Chondrocyte (in vitro differentiated cells): ENCODE data around the gene SVEP1. TPM values are rescaled to one million over a fixed set of nuclear protein-coding genes. Genes with fewer than 3 reads are reported as not detected.

Source experiments
- DNase-seq: peaks from one replicate; pipeline ENCODE4 v3.0.0; 2021; ENCODE audit warnings: mixed read lengths, low spot score
- H3K27ac Mint-ChIP-seq: one replicate; pipeline ENCODE4 v1.8.0; 2021; ENCODE audit warnings: mild to moderate bottlenecking, moderate library complexity, mixed read lengths; ENCODE audit not compliant: unreplicated experiment
- H3K27me3 Mint-ChIP-seq: 2 replicates; pipeline ENCODE4 v1.8.0; 2021; ENCODE audit warnings: low read depth, mixed read lengths
- H3K36me3 Mint-ChIP-seq: 2 replicates; pipeline ENCODE4 v1.8.0; 2021; ENCODE audit warnings: low read depth, mixed read lengths
- H3K4me1 Mint-ChIP-seq: 2 replicates; pipeline ENCODE4 v1.8.0; 2021; ENCODE audit warnings: low read depth, mild to moderate bottlenecking, mixed read lengths
- H3K4me3 Mint-ChIP-seq: one replicate; pipeline ENCODE4 v1.8.0; 2021; ENCODE audit warnings: mild to moderate bottlenecking, moderate library complexity, mixed read lengths; ENCODE audit not compliant: unreplicated experiment
- H3K9me3 Mint-ChIP-seq: 2 replicates; pipeline ENCODE4 v1.8.0; 2021; ENCODE audit warnings: low read depth, mixed read lengths
- total RNA-seq: library from RNA; stranded (reverse); gene quantifications from 3 replicates; pipeline ENCODE4 v1.2.1, GENCODE V29; 2021
- TF ChIP-seq, protein P1 (sequence below): fragments of 200-600 bp; sonication (generic); IDR thresholded peaks from 2 replicates; pipeline ENCODE4 v1.5.0; 2021; ENCODE audit warnings: antibody characterized with exemption, mild to moderate bottlenecking, moderate library complexity

Gene SVEP1
- total RNA-seq, 1 donor from 2014 or later: 0.72 TPM

DNA sequence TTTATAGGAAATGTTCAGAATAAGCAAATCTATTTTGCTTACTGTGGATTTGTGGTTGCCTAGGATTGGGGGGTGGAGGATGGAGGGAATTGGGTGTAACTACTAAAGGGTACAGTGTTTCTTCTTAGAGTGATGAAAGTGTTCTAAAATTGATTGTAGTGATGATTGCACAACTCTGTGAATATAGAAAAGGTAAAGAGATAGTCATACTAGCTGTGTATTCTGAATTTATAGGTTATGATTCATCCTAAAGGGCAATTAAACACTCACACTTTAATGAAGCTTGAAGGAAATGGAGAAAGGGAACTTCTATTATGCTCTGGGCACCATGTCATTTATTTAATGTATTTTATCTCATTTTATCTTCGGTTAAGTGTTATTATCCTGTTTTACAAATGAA is 251.8 kb downstream of the SVEP1 start:
- Mint-ChIP-seq H3K4me1 (no peaks in the 10 kb centered on the region), H3K4me3 (no peak overlapping the region), H3K9me3 (peaks cover 11% of the 10 kb centered on the region), H3K27me3 (no peaks in the 10 kb centered on the region), H3K36me3 (no peaks in the 10 kb centered on the region), H3K27ac (no peak overlapping the region)
- TF ChIP-seq, protein P1, sequence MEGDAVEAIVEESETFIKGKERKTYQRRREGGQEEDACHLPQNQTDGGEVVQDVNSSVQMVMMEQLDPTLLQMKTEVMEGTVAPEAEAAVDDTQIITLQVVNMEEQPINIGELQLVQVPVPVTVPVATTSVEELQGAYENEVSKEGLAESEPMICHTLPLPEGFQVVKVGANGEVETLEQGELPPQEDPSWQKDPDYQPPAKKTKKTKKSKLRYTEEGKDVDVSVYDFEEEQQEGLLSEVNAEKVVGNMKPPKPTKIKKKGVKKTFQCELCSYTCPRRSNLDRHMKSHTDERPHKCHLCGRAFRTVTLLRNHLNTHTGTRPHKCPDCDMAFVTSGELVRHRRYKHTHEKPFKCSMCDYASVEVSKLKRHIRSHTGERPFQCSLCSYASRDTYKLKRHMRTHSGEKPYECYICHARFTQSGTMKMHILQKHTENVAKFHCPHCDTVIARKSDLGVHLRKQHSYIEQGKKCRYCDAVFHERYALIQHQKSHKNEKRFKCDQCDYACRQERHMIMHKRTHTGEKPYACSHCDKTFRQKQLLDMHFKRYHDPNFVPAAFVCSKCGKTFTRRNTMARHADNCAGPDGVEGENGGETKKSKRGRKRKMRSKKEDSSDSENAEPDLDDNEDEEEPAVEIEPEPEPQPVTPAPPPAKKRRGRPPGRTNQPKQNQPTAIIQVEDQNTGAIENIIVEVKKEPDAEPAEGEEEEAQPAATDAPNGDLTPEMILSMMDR: no peak
- DNase-seq: no peak

DNA sequence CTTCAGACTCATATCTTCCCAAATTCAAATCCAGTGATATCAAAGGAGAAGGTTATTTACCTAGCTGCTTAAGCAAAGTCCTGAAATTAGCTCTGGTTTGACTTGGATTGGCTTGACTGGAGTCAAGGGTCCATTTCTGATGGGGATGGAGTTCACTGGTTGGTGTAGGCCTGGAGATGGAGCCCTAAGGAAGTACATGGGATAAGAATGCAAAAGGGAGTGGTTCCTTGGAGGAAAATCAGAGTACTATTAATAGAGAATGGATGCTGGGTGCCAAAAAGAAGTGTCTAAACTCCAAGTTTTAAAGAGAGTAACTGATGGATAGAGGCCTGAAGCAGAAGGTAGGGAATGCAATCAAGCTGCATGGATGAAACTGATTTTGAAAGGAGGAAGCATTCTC is 255.7 kb downstream of the SVEP1 start:
- DNase-seq: no peak
- TF ChIP-seq, protein P1: no peak
- no peaks in the 10 kb centered on the region for H3K36me3 Mint-ChIP-seq
- peaks cover 4% of the 10 kb centered on the region for H3K4me1 Mint-ChIP-seq
- H3K9me3 Mint-ChIP-seq: no peaks in the 10 kb centered on the region
- H3K4me3 Mint-ChIP-seq: no peak overlapping the region
- H3K27ac Mint-ChIP-seq: no peak overlapping the region
- peaks cover 2% of the 10 kb centered on the region for H3K27me3 Mint-ChIP-seq

DNA sequence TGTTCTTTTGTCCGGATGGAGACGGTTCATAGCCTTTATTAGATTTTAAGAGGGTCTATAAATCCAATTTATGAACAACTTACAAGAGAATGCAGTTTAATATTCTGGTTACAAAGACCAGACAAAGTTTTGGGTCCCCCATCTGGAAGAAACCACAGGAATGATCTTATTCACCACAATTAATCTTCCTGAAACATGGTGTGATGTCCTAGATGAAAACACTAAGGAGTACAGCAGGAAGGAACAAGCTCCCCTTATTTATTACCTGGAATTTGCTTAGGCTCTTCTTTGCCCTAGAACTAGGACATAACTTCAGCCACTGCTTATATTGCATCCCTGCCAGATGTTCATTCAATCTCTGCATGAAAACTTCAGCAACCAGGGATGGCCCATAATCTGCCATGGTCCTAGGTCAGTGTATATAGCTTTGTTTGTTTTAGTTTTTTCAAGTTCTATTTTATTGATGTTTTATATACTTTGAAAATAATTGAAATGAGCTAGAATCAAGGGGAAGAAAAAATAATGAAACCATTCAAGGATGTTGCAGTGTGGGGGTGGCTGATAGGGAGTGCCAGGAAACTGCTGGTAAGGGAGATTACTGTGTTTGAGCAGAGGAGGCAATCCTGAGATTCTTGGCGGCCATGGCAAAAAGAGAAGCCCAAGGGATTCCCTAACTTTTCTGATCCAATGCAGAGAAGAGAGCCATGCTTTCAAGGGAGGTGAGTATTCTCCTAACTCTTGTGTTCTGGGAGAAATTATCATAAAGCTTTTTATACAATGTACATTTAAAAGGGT is 258.7 kb downstream of the SVEP1 start:
- no peak overlapping the region for H3K4me3 Mint-ChIP-seq
- H3K4me1 Mint-ChIP-seq: peaks cover 4% of the 10 kb centered on the region
- H3K9me3 Mint-ChIP-seq: no peaks in the 10 kb centered on the region
- no peak for DNase-seq
- peaks cover 2% of the 10 kb centered on the region for H3K27me3 Mint-ChIP-seq
- no peak overlapping the region for H3K27ac Mint-ChIP-seq
- TF ChIP-seq, protein P1: no peak
- H3K36me3 Mint-ChIP-seq: no peaks in the 10 kb centered on the region

DNA sequence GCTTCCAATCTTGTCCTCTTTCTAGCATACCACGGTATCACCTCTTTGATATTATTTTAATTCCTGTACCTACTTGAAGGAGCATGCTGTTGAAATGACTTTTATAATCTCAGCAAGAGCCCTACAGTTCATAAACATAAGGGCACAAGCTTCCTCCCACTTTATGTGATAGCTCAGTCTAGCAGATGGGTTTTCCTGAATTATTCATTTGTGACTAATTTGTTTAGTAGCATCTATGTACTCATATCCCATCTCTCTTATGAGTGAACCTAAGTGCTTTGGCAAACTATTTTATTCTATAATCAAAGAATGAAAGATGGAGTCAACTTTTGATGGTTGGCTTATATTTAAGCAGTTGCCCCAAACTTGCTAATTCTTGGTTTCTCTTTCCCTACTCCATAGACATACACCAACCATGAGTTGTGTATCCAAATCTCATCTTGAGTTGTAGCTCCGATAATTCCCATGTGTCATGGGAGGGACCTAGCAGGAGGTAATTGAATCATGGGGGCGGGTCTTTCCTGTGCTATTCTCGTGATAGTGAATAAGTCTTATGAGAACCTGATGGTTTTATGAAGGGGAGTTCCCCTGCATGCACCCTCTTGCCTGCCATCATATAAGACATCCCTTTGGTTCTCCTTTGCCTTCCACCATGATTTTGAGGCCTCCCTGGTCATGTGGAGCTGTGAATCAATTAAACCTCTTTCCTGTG is 259.6 kb downstream of the SVEP1 start:
- TF ChIP-seq, protein P1: no peak
- Mint-ChIP-seq H3K9me3 (no peaks in the 10 kb centered on the region), H3K4me3 (no peak overlapping the region), H3K4me1 (peaks cover 4% of the 10 kb centered on the region), H3K27me3 (peaks cover 2% of the 10 kb centered on the region), H3K36me3 (no peaks in the 10 kb centered on the region), H3K27ac (no peak overlapping the region)
- no peak for DNase-seq

DNA sequence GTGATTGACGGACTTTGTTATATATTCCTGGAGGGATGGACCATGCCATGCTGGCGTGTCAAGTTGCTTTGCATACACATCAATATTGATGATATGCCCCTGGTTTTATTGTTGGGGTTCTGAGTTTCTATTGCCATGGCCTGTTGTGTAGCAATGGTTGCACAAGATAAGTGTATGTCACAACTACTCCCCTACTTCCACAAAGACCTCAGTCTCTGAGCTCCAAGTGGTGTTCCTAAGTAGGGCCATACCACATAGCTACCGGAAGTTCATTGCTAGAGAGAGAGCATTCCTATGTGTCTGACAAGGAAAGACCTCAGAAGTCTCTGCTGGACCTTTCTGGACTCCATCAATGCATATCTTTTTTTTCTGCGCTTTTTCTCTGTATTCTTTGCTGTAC is 261.6 kb downstream of the SVEP1 start:
- H3K9me3 Mint-ChIP-seq: no peaks in the 10 kb centered on the region
- H3K4me1 Mint-ChIP-seq: peaks cover 4% of the 10 kb centered on the region
- no peak overlapping the region for H3K4me3 Mint-ChIP-seq
- no peak for DNase-seq
- TF ChIP-seq, protein P1: no peak
- H3K36me3 Mint-ChIP-seq: no peaks in the 10 kb centered on the region
- no peak overlapping the region for H3K27ac Mint-ChIP-seq
- H3K27me3 Mint-ChIP-seq: peaks cover 2% of the 10 kb centered on the region
